Ascending aorta (tissue), 2 donors: Measurements from ENCODE around the gene LPO. TPM values are rescaled to one million over a fixed set of nuclear protein-coding genes. Genes with fewer than 3 reads are reported as not detected.
A peak's percentile ranks its signal among the peaks of the same experiment; 100 is the strongest.

Source experiments
- DNase-seq, 2 donors: peaks; one replicate each; pipeline ENCODE4 v3.0.0-alpha.2; 2019; ENCODE audit warnings: low spot score in 2 of 2
- H3K27ac ChIP-seq, 2 donors: fragments of 200-600 bp; sonication (generic); one replicate each; pipeline ENCODE4 v1.5.1; 2016 to 2017; ENCODE audit warnings: mild to moderate bottlenecking in 1 of 2
- H3K27me3 ChIP-seq: fragments of 200-600 bp; sonication (generic); one replicate; pipeline ENCODE4 v1.5.1; 2017
- H3K36me3 ChIP-seq, 2 donors: fragments of 200-600 bp; sonication (generic); one replicate each; pipeline ENCODE4 v1.5.1; 2016
- H3K4me1 ChIP-seq, 2 donors: fragments of 200-600 bp; sonication (generic); one replicate each; pipeline ENCODE4 v1.5.1; 2016 to 2017; ENCODE audit warnings: mild to moderate bottlenecking in 1 of 2
- H3K4me3 ChIP-seq, 2 donors: fragments of 200-600 bp; sonication (generic); one replicate each; pipeline ENCODE4 v1.5.1; 2016 to 2017; ENCODE audit warnings: mild to moderate bottlenecking in 1 of 2
- H3K9me3 ChIP-seq, 2 donors: fragments of 200-600 bp; sonication (generic); one replicate each; pipeline ENCODE4 v1.5.1; 2016
- intact Hi-C: fragments of 100-400 bp; cut with DNase I; formaldehyde crosslinking; loops from one replicate; pipeline ENCODE4 v1.15.1; 2023
- total RNA-seq: library from RNA; depleted of rRNA; stranded (reverse); fragments of >200 nt; gene quantifications from one replicate; pipeline ENCODE4 v1.1.0, GENCODE V29; 2016
- TF ChIP-seq, protein P1 (sequence below), 3 experiments: fragments of 200-600 bp in 2 of 3; fragments of 450-650 bp in 1 of 3; sonication (generic) in 2 of 3; IDR thresholded peaks; one replicate each; pipeline ENCODE4 v1.5.1; 2016 to 2019; ENCODE audit warnings: antibody characterized with exemption in 3 of 3, mild to moderate bottlenecking in 1 of 3, moderate library complexity in 1 of 3

Gene LPO
- total RNA-seq, 1 donor from 2014 or later = not detected

DNA sequence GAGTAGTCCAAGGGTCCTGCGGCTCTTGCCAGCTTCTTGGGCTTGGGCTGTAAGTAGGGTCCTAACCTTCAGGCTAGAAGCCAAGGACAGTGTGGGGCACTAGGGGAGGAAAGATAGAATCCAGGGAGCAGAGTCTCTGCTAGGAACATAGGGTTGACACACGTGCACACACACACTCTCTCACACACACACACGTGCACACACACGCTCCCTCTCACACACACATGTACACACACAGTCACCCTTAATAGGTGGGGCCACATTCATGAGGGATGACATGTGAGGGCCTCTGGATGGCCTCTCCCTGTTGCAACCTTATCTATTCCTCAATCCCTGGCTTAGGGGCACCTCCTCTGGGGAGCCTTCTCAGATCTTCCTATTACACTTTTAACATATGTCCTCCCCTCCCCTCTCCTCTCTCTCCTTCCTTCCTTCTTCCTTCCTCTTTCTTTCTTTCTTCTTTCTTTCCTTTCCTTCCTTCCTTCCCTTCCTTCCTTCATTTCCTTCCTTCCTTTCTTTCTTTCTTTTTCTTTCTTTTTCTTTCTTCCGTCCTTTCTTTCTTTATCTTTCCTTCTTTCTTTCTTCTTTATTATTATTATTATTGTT lies 42.8 kb upstream of the LPO start:
- Histone ChIP-seq H3K4me1 (no peaks in the 10 kb centered on the region), H3K36me3 (no peaks in the 10 kb centered on the region), H3K27ac (no peak overlapping the region), H3K4me3 (no peak overlapping the region), H3K9me3 (no peaks in the 10 kb centered on the region), H3K27me3 (no peaks in the 10 kb centered on the region)
- intact Hi-C loops = no loop called here
- no peak for DNase-seq
- TF ChIP-seq, protein P1, sequence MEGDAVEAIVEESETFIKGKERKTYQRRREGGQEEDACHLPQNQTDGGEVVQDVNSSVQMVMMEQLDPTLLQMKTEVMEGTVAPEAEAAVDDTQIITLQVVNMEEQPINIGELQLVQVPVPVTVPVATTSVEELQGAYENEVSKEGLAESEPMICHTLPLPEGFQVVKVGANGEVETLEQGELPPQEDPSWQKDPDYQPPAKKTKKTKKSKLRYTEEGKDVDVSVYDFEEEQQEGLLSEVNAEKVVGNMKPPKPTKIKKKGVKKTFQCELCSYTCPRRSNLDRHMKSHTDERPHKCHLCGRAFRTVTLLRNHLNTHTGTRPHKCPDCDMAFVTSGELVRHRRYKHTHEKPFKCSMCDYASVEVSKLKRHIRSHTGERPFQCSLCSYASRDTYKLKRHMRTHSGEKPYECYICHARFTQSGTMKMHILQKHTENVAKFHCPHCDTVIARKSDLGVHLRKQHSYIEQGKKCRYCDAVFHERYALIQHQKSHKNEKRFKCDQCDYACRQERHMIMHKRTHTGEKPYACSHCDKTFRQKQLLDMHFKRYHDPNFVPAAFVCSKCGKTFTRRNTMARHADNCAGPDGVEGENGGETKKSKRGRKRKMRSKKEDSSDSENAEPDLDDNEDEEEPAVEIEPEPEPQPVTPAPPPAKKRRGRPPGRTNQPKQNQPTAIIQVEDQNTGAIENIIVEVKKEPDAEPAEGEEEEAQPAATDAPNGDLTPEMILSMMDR (IDR thresholded peaks at IDR 0.05) = no peak

DNA sequence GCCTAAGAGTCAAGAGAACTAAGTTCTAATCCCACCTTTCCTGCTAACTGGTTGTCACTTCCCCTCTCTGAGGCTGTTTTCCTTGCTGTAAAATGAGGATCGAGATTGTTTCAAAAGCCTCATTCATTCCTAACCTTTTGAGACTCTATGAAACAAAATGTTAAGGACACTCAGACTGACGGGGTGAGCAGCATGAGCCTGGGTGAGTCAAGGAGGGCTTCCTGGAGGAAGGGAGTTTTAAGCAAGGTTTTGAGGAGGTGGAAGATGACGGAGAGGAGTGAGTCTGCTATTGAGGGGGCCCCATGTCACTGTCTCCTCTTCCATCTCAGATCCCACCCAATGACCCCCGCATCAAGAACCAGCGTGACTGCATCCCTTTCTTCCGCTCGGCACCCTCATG lies 41.8 kb upstream of the LPO start:
- H3K9me3 ChIP-seq = no peaks in the 10 kb centered on the region
- TF ChIP-seq, protein P1 (IDR thresholded peaks at IDR 0.05) = no peak
- intact Hi-C loops = no loop called here
- H3K27me3 ChIP-seq = no peaks in the 10 kb centered on the region
- no peak overlapping the region for H3K4me3 ChIP-seq
- no peaks in the 10 kb centered on the region for H3K4me1 ChIP-seq
- DNase-seq = no peak
- H3K27ac ChIP-seq = no peak overlapping the region
- no peaks in the 10 kb centered on the region for H3K36me3 ChIP-seq

DNA sequence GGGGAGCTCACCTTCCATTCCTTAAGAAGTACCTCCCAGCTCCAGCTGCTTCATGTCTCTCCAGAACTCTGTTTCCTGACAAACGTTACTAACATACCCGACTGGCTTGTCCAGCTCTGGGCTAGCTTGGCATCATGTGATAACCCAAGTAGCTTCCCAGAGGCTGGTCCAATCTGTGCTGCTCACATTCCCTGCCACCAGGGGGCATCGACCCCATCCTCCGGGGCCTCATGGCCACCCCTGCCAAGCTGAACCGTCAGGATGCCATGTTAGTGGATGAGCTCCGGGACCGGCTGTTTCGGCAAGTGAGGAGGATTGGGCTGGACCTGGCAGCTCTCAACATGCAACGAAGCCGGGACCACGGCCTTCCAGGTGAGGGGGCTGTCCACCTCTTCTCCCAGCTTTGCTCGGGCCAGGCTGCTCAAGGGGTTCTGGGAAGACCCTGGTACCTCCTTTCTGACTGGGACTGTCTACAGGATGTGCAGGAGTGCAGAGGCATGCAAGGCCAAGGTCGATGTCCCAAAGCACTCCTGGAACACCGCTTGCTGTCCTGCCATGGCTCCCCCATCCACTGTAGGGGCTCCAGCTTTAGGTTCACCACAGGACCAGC lies 38.3 kb upstream of the LPO start:
- Histone ChIP-seq H3K4me3 (no peak overlapping the region), H3K27ac (no peak overlapping the region), H3K4me1 (no peaks in the 10 kb centered on the region), H3K9me3 (no peaks in the 10 kb centered on the region), H3K27me3 (no peaks in the 10 kb centered on the region), H3K36me3 (no peaks in the 10 kb centered on the region)
- TF ChIP-seq, protein P1 (IDR thresholded peaks at IDR 0.05) = peak in 2 of 3 experiments; percentile 21 to 33
- intact Hi-C loops = no loop called here
- DNase-seq = no peak

DNA sequence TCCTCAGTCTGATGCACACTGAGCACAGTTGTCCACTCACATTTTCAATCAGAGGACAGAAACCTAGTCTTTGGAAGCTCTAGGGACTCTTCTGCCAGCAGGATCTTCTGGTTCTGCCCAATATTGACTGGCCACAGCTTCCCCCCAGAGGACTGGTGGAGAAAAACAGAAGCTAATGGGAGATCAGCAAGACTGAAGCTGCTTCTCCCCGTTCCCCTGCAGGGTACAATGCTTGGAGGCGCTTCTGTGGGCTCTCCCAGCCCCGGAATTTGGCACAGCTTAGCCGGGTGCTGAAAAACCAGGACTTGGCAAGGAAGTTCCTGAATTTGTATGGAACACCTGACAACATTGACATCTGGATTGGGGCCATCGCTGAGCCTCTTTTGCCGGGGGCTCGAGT lies 35.5 kb upstream of the LPO start:
- Histone ChIP-seq H3K4me3 (no peak overlapping the region), H3K9me3 (no peaks in the 10 kb centered on the region), H3K36me3 (peaks cover 2 to 25% of the 10 kb centered on the region in 2 donors), H3K27me3 (no peaks in the 10 kb centered on the region), H3K4me1 (no peaks in the 10 kb centered on the region), H3K27ac (no peak overlapping the region)
- DNase-seq = no peak
- TF ChIP-seq, protein P1 (IDR thresholded peaks at IDR 0.05) = no peak
- intact Hi-C loops = no loop called here

DNA sequence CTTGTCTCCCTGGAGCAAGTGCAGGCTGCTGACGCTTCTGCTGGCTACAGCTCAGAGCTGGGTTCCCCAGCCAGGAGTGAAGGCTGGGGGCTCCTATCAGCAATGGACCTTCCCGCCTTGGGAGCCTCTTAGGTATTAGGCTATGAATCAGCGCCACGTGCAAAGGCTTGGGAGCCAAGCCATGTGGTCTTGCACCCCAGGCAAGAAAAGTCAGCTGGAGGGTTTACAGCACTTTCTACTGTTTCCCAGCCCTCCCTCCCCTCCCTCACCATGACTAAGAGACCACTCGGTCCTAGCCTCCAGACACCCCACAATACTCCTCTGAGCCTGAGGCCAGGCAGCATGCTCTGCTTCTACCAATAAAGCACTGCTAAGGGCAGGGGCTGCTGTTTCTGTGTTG lies 33.6 kb upstream of the LPO start:
- intact Hi-C loops = no loop called here
- no peak overlapping the region for H3K27ac ChIP-seq
- peaks cover 15 to 31% of the 10 kb centered on the region in 2 donors for H3K36me3 ChIP-seq
- DNase-seq = no peak
- TF ChIP-seq, protein P1 (IDR thresholded peaks at IDR 0.05) = no peak
- H3K27me3 ChIP-seq = no peaks in the 10 kb centered on the region
- H3K9me3 ChIP-seq = no peaks in the 10 kb centered on the region
- no peak overlapping the region for H3K4me3 ChIP-seq
- no peaks in the 10 kb centered on the region for H3K4me1 ChIP-seq
